GM12878 (cell line): ENCODE data around the gene EDN2. TPM values are rescaled to one million over a fixed set of nuclear protein-coding genes. Genes with fewer than 3 reads are reported as not detected.

ENCODE experiments used
- ATAC-seq: fragments of 200-7000 bp; cut with Tn5 transposase; 3 replicates; pipeline ENCODE4 v1.9.1; 2020; ENCODE audit warnings: mild to moderate bottlenecking, moderate library complexity
- BruUV-seq: library from RNA; stranded (reverse); fragments of 400-500 nt; replicated peaks from 2 replicates; lab custom pipeline; 2021; lab: Mats Ljungman, UMichigan
- CTCF ChIA-PET: fragments of 300-600 bp; sonication (Branson Sonifier 250); formaldehyde crosslinking; extraction: SDS; loops from one replicate; lab custom pipeline; 2021; ENCODE audit warnings: inconsistent platforms; lab: Yijun Ruan, JAX
- POLR2A ChIA-PET: fragments of 350-600 bp; formaldehyde crosslinking; extraction: SDS; loops from one replicate; lab custom pipeline; 2021; ENCODE audit warnings: inconsistent platforms; lab: Charles Lee
- RAD21 ChIA-PET: fragments of 300-600 bp; sonication (Branson Sonifier 250); formaldehyde crosslinking; loops from one replicate; lab custom pipeline; 2023; ENCODE audit warnings: antibody characterized with exemption; ENCODE audit not compliant: unreplicated experiment; lab: Charles Lee
- SMC1A ChIA-PET: fragments of 300-600 bp; sonication (Branson Sonifier 250); formaldehyde crosslinking; loops from one replicate; lab custom pipeline; 2023; ENCODE audit not compliant: unreplicated experiment, uncharacterized antibody; lab: Charles Lee
- DNase-seq: peaks from one replicate; pipeline ENCODE4 v3.0.0-alpha.2; 2011; ENCODE audit warnings: low read depth, low spot score
- FAIRE-seq: peaks from 3 replicates; lab custom pipeline; 2011; peaks lifted over from hg19 to GRCh38; lab: Jason Lieb, UNC
- H2AFZ ChIP-seq: 2 replicates; pipeline ENCODE4 v1.6.0; 2011; ENCODE audit warnings: low read depth, low read length, control low read depth; ENCODE audit not compliant: control insufficient read depth
- H3K27ac ChIP-seq: 2 replicates; pipeline ENCODE4 v1.5.1; 2011; ENCODE audit warnings: control low read depth; ENCODE audit not compliant: control insufficient read depth, insufficient read depth
- H3K27me3 ChIP-seq, 2 experiments: replicated peaks in 1 of 2; 2 replicates each; pipeline versions ENCODE4 v1.6.0 to v1.6.1; 2011; ENCODE audit warnings: low read length in 1 of 2; ENCODE audit not compliant: control insufficient read depth in 2 of 2, insufficient read depth in 2 of 2
- H3K36me3 ChIP-seq, 2 experiments: 2 replicates each; pipeline ENCODE4 v1.5.1; 2011; ENCODE audit warnings: low read length in 1 of 2; ENCODE audit not compliant: control insufficient read depth in 2 of 2, insufficient read depth in 2 of 2
- H3K4me1 ChIP-seq: 2 replicates; pipeline ENCODE4 v1.6.1; 2011; ENCODE audit warnings: mild to moderate bottlenecking, low read length, moderate library complexity, mixed read lengths; ENCODE audit not compliant: control insufficient read depth, insufficient read depth
- H3K4me2 ChIP-seq: 2 replicates; pipeline ENCODE4 v1.6.0; 2011; ENCODE audit warnings: control low read depth; ENCODE audit not compliant: control insufficient read depth, insufficient read depth
- H3K4me3 ChIP-seq: fragments of 200-600 bp; sonication (generic); 2 replicates; pipeline ENCODE4 v1.5.1; 2016
- H3K79me2 ChIP-seq: 2 replicates; pipeline ENCODE4 v1.6.0; 2011; ENCODE audit warnings: low read length; ENCODE audit not compliant: control insufficient read depth, insufficient read depth
- H3K9ac ChIP-seq: 2 replicates; pipeline ENCODE4 v1.8.0; 2011; ENCODE audit warnings: low read length, control low read depth, mixed read lengths; ENCODE audit not compliant: control insufficient read depth, insufficient read depth
- H3K9me3 ChIP-seq: replicated peaks from 3 replicates; pipeline ENCODE4 v1.5.1; 2011; ENCODE audit warnings: mild to moderate bottlenecking, low read length; ENCODE audit not compliant: control insufficient read depth, insufficient read depth
- H4K20me1 ChIP-seq: 2 replicates; pipeline ENCODE4 v1.6.0; 2011; ENCODE audit not compliant: control insufficient read depth, insufficient read depth
- BCL3 ChIP-seq: IDR thresholded peaks from 2 replicates; pipeline ENCODE4 v1.6.1; 2011; ENCODE audit warnings: borderline replicate concordance, low read depth, mild to moderate bottlenecking, moderate library complexity, low read length; ENCODE audit not compliant: insufficient read depth, poor library complexity, severe bottlenecking
- BHLHE40 ChIP-seq, 2 experiments: fragments of 450-650 bp in 1 of 2; IDR thresholded peaks; 2 replicates each; pipeline ENCODE4 v1.6.1; 2011 to 2017; ENCODE audit warnings: low read depth in 2 of 2, borderline replicate concordance in 1 of 2, improper control_type of control experiment in 1 of 2, low read length in 1 of 2, mild to moderate bottlenecking in 1 of 2
- EED ChIP-seq: sonication (generic); IDR thresholded peaks from 2 replicates; pipeline ENCODE4 v1.6.1; 2016; ENCODE audit warnings: antibody characterized with exemption, low read depth
- MLLT1 ChIP-seq: fragments of 450-650 bp; IDR thresholded peaks from 2 replicates; pipeline ENCODE4 v1.6.1; 2016; ENCODE audit warnings: mild to moderate bottlenecking
- POLR2AphosphoS5 ChIP-seq: IDR thresholded peaks from 2 replicates; pipeline ENCODE4 v1.6.1; 2011; ENCODE audit warnings: mild to moderate bottlenecking, low read length, inconsistent platforms
- SREBF2 ChIP-seq: IDR thresholded peaks from 2 replicates; pipeline ENCODE4 v1.6.1; 2012; ENCODE audit warnings: mild to moderate bottlenecking, low read length
- ZNF384 ChIP-seq: IDR thresholded peaks from 2 replicates; pipeline ENCODE4 v1.6.1; 2012; ENCODE audit warnings: low read depth, mild to moderate bottlenecking, low read length, improper control_type of control experiment, borderline replicate concordance
- ZNF622 ChIP-seq: fragments of 450-650 bp; IDR thresholded peaks from 2 replicates; pipeline ENCODE4 v1.6.1; 2017; ENCODE audit warnings: mild to moderate bottlenecking, inconsistent platforms
- WGBS: methylation state at CpG from one replicate; pipeline ENCODE4 v1.1.6; 2016; ENCODE audit warnings: low lambda C conversion rate; ENCODE audit not compliant: insufficient replicate concordance, insufficient coverage; ENCODE audit errors: missing lambda C conversion rate; 5-methylcytosine and 5-hydroxymethylcytosine counted together
- in situ Hi-C: fragments of 300-500 bp; cut with MboI; formaldehyde crosslinking; loops from 9 replicates; pipeline ENCODE4 v1.14.3; 2018; ENCODE audit warnings: mixed read lengths
- intact Hi-C: fragments of 100-400 bp; cut with micrococcal nuclease; formaldehyde crosslinking; loops from one replicate; pipeline ENCODE4 v1.14.2; 2022; ENCODE audit not compliant: unreplicated experiment
- polyA plus RNA-seq, 11 experiments: library from polyadenylated mRNA; depleted of rRNA in 4 of 11; unstranded in 6 of 11; stranded (reverse) in 5 of 11; fragments of >200 nt; fragmentation: Nextera tagmentation in 4 of 11; fragmentation: Illumina TruSeq in 1 of 11; extraction: Ambion mirVana in 4 of 11; extraction: Trizol in 1 of 11; gene quantifications; 1 replicate in 1 of 11; 2 replicates in 10 of 11; pipeline versions ENCODE4 v1.2.1 to v1.2.3, GENCODE V29; 2011 to 2016; ENCODE audit warnings: inconsistent platforms in 2 of 11, missing spikeins in 2 of 11, low read depth in 1 of 11
- total RNA-seq, 4 experiments: library from RNA; depleted of rRNA in 3 of 4; stranded (reverse); fragments of >200 nt in 3 of 4; fragmentation: Illumina TruSeq in 1 of 4; extraction: Trizol in 1 of 4; gene quantifications; 2 replicates each; pipeline versions ENCODE4 v1.2.1 to v1.2.3, GENCODE V29; 2013 to 2021
- TF ChIP-seq, protein P1 (sequence below): IDR thresholded peaks from 2 replicates; pipeline ENCODE4 v1.6.1; 2012; ENCODE audit warnings: low read depth, low read length, improper control_type of control experiment
- TF ChIP-seq, protein P2 (sequence below): fragments of 450-650 bp; IDR thresholded peaks from 2 replicates; pipeline ENCODE4 v1.6.1; 2017; ENCODE audit warnings: mild to moderate bottlenecking, moderate library complexity

The EDN2 gene
- total and polyA plus RNA-seq, 10 of the 15 experiments (the other 5 are each of a cell fraction or from before 2014, with no cell fraction given) = 0.11 to 1.5 (median 0.43) TPM; not detected in 1

DNA sequence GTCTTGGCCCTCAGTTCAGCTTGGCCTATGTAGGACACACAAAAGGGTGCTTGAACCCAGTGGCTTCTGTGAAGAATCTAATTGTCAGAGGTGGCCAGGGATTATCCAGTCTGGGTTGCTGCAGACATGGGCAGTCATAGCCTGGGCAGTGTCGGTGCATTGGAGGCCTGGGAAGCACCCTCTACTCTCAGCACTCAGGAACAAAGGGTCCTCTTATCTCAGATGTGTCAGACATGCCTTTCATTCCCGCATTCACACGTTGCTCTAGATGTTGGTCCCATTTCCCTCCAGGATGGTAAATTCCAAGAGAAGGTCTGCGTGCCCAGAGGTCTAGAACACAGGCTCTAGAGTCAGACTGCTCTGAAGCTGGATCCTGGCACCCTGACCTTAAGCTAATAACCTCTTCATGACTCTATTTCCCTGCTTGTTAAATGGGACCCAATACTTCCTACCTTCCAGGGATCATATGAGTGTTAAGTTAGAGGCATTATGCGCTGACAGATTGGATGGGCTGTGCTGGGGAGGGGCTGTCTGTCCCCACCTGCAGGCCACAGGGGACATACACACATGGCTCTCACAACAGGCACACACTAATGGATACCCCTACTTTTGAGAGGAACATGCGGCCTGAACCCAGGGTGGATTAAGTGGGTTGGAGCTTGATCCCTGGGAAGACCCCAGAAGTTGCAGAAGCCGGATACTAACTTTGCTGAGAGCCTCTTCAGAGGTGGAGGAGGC, 16.5 kb upstream of the EDN2 start (continued):
- TF ChIP-seq, protein P1, sequence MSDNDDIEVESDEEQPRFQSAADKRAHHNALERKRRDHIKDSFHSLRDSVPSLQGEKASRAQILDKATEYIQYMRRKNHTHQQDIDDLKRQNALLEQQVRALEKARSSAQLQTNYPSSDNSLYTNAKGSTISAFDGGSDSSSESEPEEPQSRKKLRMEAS = no peak

GRCh38 chr1:41500378-41500777, 15.9 kb upstream of the EDN2 start:
- WGBS = 63% methylated on average over 10 of the region's 10 CpGs
- no TSS peak for BruUV-seq
- peaks cover 8% of the 10 kb centered on the region for H3K4me1 ChIP-seq
- no peaks in the 10 kb centered on the region for H3K9me3 ChIP-seq
- peaks cover 0 to under 1% of the 10 kb centered on the region in 2 experiments; a peak in 3 of 4 replicates for H3K27me3 ChIP-seq
- intact Hi-C loops (no loop called here), in situ Hi-C loops (no loop called here)
- ATAC-seq (no peak), FAIRE-seq (no peak), DNase-seq (no peak)
- SMC1A ChIA-PET = no interaction called here
- no peak overlapping the region for H3K27ac ChIP-seq
- H2AFZ ChIP-seq = no peak overlapping the region
- H4K20me1 ChIP-seq = no peaks in the 10 kb centered on the region
- no peaks in the 10 kb centered on the region for H3K79me2 ChIP-seq
- POLR2A ChIA-PET = no interaction called here
- no peak overlapping the region for H3K9ac ChIP-seq
- no peaks in the 10 kb centered on the region for H3K36me3 ChIP-seq
- no peak overlapping the region for H3K4me3 ChIP-seq
- RAD21 ChIA-PET = no interaction called here
- H3K4me2 ChIP-seq = no peak overlapping the region
- TF ChIP-seq, protein P2, sequence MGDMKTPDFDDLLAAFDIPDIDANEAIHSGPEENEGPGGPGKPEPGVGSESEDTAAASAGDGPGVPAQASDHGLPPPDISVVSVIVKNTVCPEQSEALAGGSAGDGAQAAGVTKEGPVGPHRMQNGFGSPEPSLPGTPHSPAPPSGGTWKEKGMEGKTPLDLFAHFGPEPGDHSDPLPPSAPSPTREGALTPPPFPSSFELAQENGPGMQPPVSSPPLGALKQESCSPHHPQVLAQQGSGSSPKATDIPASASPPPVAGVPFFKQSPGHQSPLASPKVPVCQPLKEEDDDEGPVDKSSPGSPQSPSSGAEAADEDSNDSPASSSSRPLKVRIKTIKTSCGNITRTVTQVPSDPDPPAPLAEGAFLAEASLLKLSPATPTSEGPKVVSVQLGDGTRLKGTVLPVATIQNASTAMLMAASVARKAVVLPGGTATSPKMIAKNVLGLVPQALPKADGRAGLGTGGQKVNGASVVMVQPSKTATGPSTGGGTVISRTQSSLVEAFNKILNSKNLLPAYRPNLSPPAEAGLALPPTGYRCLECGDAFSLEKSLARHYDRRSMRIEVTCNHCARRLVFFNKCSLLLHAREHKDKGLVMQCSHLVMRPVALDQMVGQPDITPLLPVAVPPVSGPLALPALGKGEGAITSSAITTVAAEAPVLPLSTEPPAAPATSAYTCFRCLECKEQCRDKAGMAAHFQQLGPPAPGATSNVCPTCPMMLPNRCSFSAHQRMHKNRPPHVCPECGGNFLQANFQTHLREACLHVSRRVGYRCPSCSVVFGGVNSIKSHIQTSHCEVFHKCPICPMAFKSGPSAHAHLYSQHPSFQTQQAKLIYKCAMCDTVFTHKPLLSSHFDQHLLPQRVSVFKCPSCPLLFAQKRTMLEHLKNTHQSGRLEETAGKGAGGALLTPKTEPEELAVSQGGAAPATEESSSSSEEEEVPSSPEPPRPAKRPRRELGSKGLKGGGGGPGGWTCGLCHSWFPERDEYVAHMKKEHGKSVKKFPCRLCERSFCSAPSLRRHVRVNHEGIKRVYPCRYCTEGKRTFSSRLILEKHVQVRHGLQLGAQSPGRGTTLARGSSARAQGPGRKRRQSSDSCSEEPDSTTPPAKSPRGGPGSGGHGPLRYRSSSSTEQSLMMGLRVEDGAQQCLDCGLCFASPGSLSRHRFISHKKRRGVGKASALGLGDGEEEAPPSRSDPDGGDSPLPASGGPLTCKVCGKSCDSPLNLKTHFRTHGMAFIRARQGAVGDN = no peak
- TF ChIP-seq BCL3 (no peak), BHLHE40 (IDR thresholded peaks at IDR 0.05; ENCODE audit: borderline replicate concordance in 1 of 2, low read depth in 2 of 2, low read length in 1 of 2) (no peak), POLR2AphosphoS5 (no peak), SREBF2 (no peak), MLLT1 (no peak), ZNF622 (no peak), EED (no peak), ZNF384 (no peak)
- CTCF ChIA-PET = interaction anchor here (0.7 to 2.8 kb wide), 3 partner anchors 8 to 26 kb away, joined by 3 to 14 read pairs (median 4); no protein-coding TSS in a partner anchor
